Endothelial cell of umbilical vein (primary cell): Measurements from ENCODE around the gene TMEM140. TPM values are rescaled to one million over a fixed set of nuclear protein-coding genes. Genes with fewer than 3 reads are reported as not detected.
A peak's percentile ranks its signal among the peaks of the same experiment; 100 is the strongest.

ENCODE experiments used
- BruUV-seq: library from RNA; stranded (reverse); fragments of 400-500 nt; replicated peaks from 2 replicates; lab custom pipeline; 2021; lab: Mats Ljungman, UMichigan
- CTCF ChIA-PET: fragments of 300-600, 350-600 bp; sonication (Branson Sonifier 250); formaldehyde crosslinking; loops from one replicate; lab custom pipeline; 2021; ENCODE audit warnings: antibody characterized with exemption, inconsistent platforms; lab: Charles Lee
- POLR2A ChIA-PET: fragments of 300-600, 350-600 bp; sonication (Branson Sonifier 250); formaldehyde crosslinking; loops from one replicate; lab custom pipeline; 2021; ENCODE audit warnings: antibody characterized with exemption, inconsistent platforms; lab: Charles Lee
- DNase-seq: peaks from one replicate; pipeline ENCODE4 v3.0.0-alpha.2; 2011; ENCODE audit warnings: low read depth, low spot score
- FAIRE-seq: peaks from 2 replicates; lab custom pipeline; 2011; peaks lifted over from hg19 to GRCh38; lab: Jason Lieb, UNC
- H2AFZ ChIP-seq: 2 replicates; pipeline ENCODE4 v1.6.0; 2012; ENCODE audit warnings: low read depth, low read length, control low read depth, inconsistent platforms
- H3K27ac ChIP-seq: 2 replicates; pipeline ENCODE4 v1.5.1; 2011; ENCODE audit warnings: low read depth, mild to moderate bottlenecking, control low read depth, low read length, moderate library complexity; ENCODE audit not compliant: insufficient read depth
- H3K27me3 ChIP-seq, 2 experiments: 2 replicates each; pipeline versions ENCODE4 v1.6.0 to v1.6.1; 2011; ENCODE audit warnings: low read length in 2 of 2, mixed read lengths in 1 of 2; ENCODE audit not compliant: control insufficient read depth in 2 of 2, insufficient read depth in 2 of 2
- H3K36me3 ChIP-seq, 2 experiments: 2 replicates in 1 of 2; 3 replicates in 1 of 2; pipeline ENCODE4 v1.5.1; 2011; ENCODE audit warnings: low read length in 2 of 2, mild to moderate bottlenecking in 1 of 2, moderate library complexity in 1 of 2; ENCODE audit not compliant: control insufficient read depth in 2 of 2, insufficient read depth in 2 of 2; ENCODE audit errors: extremely low read depth in 1 of 2
- H3K4me1 ChIP-seq: 3 replicates; pipeline ENCODE4 v1.5.1; 2011; ENCODE audit warnings: mild to moderate bottlenecking, low read length; ENCODE audit not compliant: control insufficient read depth, insufficient read depth; ENCODE audit errors: extremely low read depth
- H3K4me2 ChIP-seq: 2 replicates; pipeline ENCODE4 v1.6.1; 2011; ENCODE audit warnings: low read length, control low read depth, mixed read lengths; ENCODE audit not compliant: insufficient read depth
- H3K4me3 ChIP-seq, 3 experiments: fragments of 200-600 bp in 1 of 3; sonication (generic), shearing (Covaris generic) in 1 of 3; replicated peaks in 1 of 3; 2 replicates each; pipeline ENCODE4 v1.5.1; 2011 to 2016; ENCODE audit warnings: control low read depth in 3 of 3, low read length in 3 of 3, mild to moderate bottlenecking in 2 of 3, inconsistent platforms in 1 of 3, low read depth in 1 of 3, moderate library complexity in 1 of 3; ENCODE audit not compliant: insufficient read depth in 1 of 3
- H3K79me2 ChIP-seq: 2 replicates; pipeline ENCODE4 v1.6.0; 2012; ENCODE audit warnings: low read length, inconsistent platforms; ENCODE audit not compliant: control insufficient read depth, insufficient read depth
- H3K9ac ChIP-seq: replicated peaks from 2 replicates; pipeline ENCODE3; 2011; ENCODE audit warnings: low read length, control low read depth; ENCODE audit not compliant: insufficient read depth; ENCODE audit errors: extremely low read depth
- H3K9me1 ChIP-seq: replicated peaks from 3 replicates; pipeline ENCODE4 v1.6.0; 2011; ENCODE audit warnings: mild to moderate bottlenecking, low read length; ENCODE audit not compliant: control insufficient read depth, insufficient read depth; ENCODE audit errors: extremely low read depth
- H3K9me3 ChIP-seq: replicated peaks from 2 replicates; pipeline ENCODE4 v1.5.1; 2012; ENCODE audit warnings: low read length, inconsistent platforms; ENCODE audit not compliant: control insufficient read depth, insufficient read depth
- H4K20me1 ChIP-seq: replicated peaks from 2 replicates; pipeline ENCODE3; 2011; ENCODE audit warnings: mild to moderate bottlenecking, low read length; ENCODE audit not compliant: control insufficient read depth, insufficient read depth; ENCODE audit errors: extremely low read depth
- EZH2 ChIP-seq: IDR thresholded peaks from 2 replicates; pipeline ENCODE4 v1.6.1; 2012; ENCODE audit warnings: borderline replicate concordance, low read depth, mild to moderate bottlenecking, moderate library complexity, low read length, inconsistent platforms; ENCODE audit not compliant: severe bottlenecking
- FOS ChIP-seq: IDR thresholded peaks from 2 replicates; pipeline ENCODE4 v1.6.1; 2011; ENCODE audit warnings: mild to moderate bottlenecking, low read length, moderate library complexity, borderline replicate concordance; ENCODE audit not compliant: insufficient read depth
- GATA2 ChIP-seq: IDR thresholded peaks from 2 replicates; pipeline ENCODE4 v1.7.0; 2011; ENCODE audit warnings: low read depth, mild to moderate bottlenecking, moderate library complexity, mixed read lengths, low read length; ENCODE audit not compliant: insufficient read length, insufficient read depth
- JUN ChIP-seq: IDR thresholded peaks from 2 replicates; pipeline ENCODE4 v1.6.1; 2011; ENCODE audit warnings: borderline replicate concordance, low read depth; ENCODE audit not compliant: insufficient read length, insufficient read depth
- MYC ChIP-seq: IDR thresholded peaks from one replicate; pipeline ENCODE4 v1.6.1; 2011; ENCODE audit warnings: mild to moderate bottlenecking, low read depth, low read length
- POLR2A ChIP-seq: IDR thresholded peaks from 2 replicates; pipeline ENCODE4 v1.6.1; 2012; ENCODE audit warnings: low read depth, mild to moderate bottlenecking, control low read depth, low read length
- POLR2AphosphoS5 ChIP-seq: IDR thresholded peaks from 2 replicates; pipeline ENCODE4 v1.6.1; 2012; ENCODE audit warnings: low read depth, mild to moderate bottlenecking, control low read depth, low read length, moderate library complexity; ENCODE audit not compliant: insufficient read depth
- dilution Hi-C: fragments of 300-500 bp; cut with MboI; formaldehyde crosslinking; loops from one replicate; pipeline ENCODE4 v1.15.0; 2019; ENCODE audit warnings: low sequenced_read_pairs; ENCODE audit not compliant: extremely low pct_ligation_motif_present
- intact Hi-C: fragments of 100-400 bp; cut with micrococcal nuclease; formaldehyde crosslinking; loops from one replicate; pipeline ENCODE4 v1.10.0; 2022
- polyA plus RNA-seq, 4 experiments: library from polyadenylated mRNA; depleted of rRNA in 3 of 4; stranded (reverse) in 3 of 4; unstranded in 1 of 4; fragments of >200 nt; gene quantifications; 2 replicates each; pipeline versions ENCODE4 v1.2.1 to v1.2.3, GENCODE V29; 2011 to 2012; ENCODE audit warnings: missing spikeins in 1 of 4
- total RNA-seq: library from RNA; stranded (reverse); gene quantifications from 2 replicates; pipeline ENCODE4 v1.2.3, GENCODE V29; 2021
- TF ChIP-seq, protein P1 (sequence below): IDR thresholded peaks from 2 replicates; pipeline ENCODE4 v1.6.1; 2011; ENCODE audit not compliant: insufficient read depth, insufficient read length
- TF ChIP-seq, protein P2 (sequence below), 2 donors: IDR thresholded peaks; 1 replicate in 1 of 2; 2 replicates in 1 of 2; pipeline ENCODE4 v1.5.1; 2011; ENCODE audit warnings: low read length in 2 of 2, mild to moderate bottlenecking in 2 of 2, moderate library complexity in 2 of 2, control low read depth in 1 of 2, inconsistent platforms in 1 of 2, low read depth in 1 of 2; ENCODE audit not compliant: insufficient read depth in 1 of 2; ENCODE audit errors: extremely low read depth in 1 of 2

Gene TMEM140
- total and polyA plus RNA-seq, 2 donors (not counting 3 experiments of a cell fraction or from before 2014, with no cell fraction given), result 17.9 to 26.5 TPM

DNA sequence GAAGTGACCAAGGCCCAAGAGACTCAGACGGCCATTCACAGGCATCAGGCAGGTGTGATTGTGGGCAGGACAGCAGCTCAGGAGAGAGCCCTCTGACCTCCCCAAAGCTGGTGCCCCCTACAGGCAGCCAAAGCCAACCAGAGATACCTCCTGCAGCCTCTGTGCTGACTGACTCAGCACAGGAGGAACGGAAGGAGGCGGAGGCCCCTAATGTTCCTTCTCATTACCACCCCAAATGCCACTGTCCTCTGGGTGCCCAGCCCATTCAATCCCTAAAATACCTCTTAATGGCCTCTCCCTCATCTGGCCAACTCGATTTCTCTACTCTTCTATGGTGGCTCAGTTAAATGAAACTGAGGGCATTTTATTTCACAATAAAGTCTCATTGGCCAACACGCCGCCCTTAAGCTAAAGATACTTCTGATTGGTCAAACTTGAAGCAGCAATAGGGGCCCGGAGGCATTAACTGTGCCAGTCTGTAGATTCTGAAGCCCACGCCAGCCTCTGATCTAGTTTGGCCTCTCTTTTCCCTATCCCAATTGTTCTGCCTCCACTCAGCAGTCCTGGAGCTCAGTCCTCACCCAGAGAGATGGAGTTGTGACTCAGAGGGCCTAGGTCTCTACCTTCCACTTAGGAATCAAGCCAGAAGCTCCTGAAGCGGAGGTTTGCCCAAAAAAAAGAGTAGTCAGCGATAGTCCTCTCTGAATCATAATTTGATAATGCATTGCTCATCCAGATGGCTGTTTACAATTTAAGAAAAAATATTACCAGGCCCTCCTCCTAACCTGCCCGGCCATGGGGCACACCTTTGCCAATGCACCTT, 21.5 kb downstream of the TMEM140 start:
- Histone ChIP-seq H3K36me3 (peaks cover 4% of the 10 kb centered on the region in 2 experiments), H2AFZ (no peak overlapping the region), H3K4me3 (peak overlapping the region; percentile 47 to 75 (median 66)), H3K79me2 (peaks cover 3% of the 10 kb centered on the region), H3K9me1 (no peaks in the 10 kb centered on the region), H3K4me1 (peaks cover 23% of the 10 kb centered on the region), H4K20me1 (no peaks in the 10 kb centered on the region), H3K9ac (peak overlapping the region; percentile 74), H3K27me3 (no peaks in the 10 kb centered on the region), H3K4me2 (peak overlapping the region; percentile 93), H3K27ac (peak overlapping the region; percentile 63), H3K9me3 (no peaks in the 10 kb centered on the region)
- dilution Hi-C loops (no loop called here), intact Hi-C loops (loop anchor here (10.0 kb wide), 1 partner anchor 475 kb away; no protein-coding TSS in a partner anchor)
- BruUV-seq, result TSS peak; percentile 38
- peak; percentile 73 for FAIRE-seq
- peak; percentile 26 for DNase-seq
- POLR2A ChIA-PET, result interaction anchor here (0.8 to 1.5 kb wide), 2 partner anchors 9 to 22 kb away, joined by 3 read pairs; partner anchors contain the start of gene TMEM140
- TF ChIP-seq JUN, result no peak
- no peak for TF ChIP-seq GATA2
- no peak for TF ChIP-seq EZH2
- TF ChIP-seq, protein P1, sequence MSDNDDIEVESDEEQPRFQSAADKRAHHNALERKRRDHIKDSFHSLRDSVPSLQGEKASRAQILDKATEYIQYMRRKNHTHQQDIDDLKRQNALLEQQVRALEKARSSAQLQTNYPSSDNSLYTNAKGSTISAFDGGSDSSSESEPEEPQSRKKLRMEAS, result no peak
- TF ChIP-seq, protein P2, sequence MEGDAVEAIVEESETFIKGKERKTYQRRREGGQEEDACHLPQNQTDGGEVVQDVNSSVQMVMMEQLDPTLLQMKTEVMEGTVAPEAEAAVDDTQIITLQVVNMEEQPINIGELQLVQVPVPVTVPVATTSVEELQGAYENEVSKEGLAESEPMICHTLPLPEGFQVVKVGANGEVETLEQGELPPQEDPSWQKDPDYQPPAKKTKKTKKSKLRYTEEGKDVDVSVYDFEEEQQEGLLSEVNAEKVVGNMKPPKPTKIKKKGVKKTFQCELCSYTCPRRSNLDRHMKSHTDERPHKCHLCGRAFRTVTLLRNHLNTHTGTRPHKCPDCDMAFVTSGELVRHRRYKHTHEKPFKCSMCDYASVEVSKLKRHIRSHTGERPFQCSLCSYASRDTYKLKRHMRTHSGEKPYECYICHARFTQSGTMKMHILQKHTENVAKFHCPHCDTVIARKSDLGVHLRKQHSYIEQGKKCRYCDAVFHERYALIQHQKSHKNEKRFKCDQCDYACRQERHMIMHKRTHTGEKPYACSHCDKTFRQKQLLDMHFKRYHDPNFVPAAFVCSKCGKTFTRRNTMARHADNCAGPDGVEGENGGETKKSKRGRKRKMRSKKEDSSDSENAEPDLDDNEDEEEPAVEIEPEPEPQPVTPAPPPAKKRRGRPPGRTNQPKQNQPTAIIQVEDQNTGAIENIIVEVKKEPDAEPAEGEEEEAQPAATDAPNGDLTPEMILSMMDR (IDR thresholded peaks at IDR 0.05; ENCODE audit: extremely low read depth in 1 of 2, insufficient read depth in 1 of 2, low read depth in 1 of 2, low read length in 2 of 2), result peak; percentile 30 to 46
- TF ChIP-seq POLR2A, result no peak
- peak; percentile 16 for TF ChIP-seq FOS
- TF ChIP-seq MYC, result no peak
- TF ChIP-seq POLR2AphosphoS5, result no peak
- CTCF ChIA-PET, result interaction anchor here (0.7 to 3.8 kb wide), 12 partner anchors 9 to 539 kb away, joined by 3 to 45 read pairs (median 5); partner anchors contain the start of genes AGBL3, TMEM140 and WDR91
